ENCODE measurements around the gene GYS2.

Gene GYS2

DNA sequence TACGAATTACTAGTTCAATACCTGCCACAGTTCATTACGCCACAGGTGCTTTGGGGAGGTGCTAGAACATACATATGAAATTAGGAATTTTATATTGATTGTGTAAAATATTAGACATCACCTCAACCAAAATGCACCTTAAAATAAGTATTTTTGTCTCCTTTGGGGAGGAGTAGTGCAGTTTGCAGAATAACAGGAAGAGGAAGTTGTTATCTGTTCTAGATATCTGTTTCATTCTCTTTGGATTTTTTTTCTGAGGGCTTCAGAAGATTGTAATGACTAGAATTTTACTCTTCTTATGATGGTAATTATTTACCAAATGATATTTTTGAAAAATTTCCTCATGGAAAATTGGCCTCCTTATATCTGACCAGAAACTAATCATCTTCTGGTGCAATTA, 9.9 kb upstream of the GYS2 start:
- no peak for TF ChIP-seq PPARA (CRISPR knock-in tag; IDR thresholded peaks at IDR 0.05; ENCODE audit: borderline replicate concordance)
- ATAC-seq = no peak

GRCh38 chr12:21613931-21614330, 9.3 kb upstream of the GYS2 start:
- TF ChIP-seq RARB (CRISPR knock-in tag; IDR thresholded peaks at IDR 0.05) = no peak
- TF ChIP-seq OSR1 (CRISPR knock-in tag; IDR thresholded peaks at IDR 0.05) = no peak
- TF ChIP-seq, protein P1, sequence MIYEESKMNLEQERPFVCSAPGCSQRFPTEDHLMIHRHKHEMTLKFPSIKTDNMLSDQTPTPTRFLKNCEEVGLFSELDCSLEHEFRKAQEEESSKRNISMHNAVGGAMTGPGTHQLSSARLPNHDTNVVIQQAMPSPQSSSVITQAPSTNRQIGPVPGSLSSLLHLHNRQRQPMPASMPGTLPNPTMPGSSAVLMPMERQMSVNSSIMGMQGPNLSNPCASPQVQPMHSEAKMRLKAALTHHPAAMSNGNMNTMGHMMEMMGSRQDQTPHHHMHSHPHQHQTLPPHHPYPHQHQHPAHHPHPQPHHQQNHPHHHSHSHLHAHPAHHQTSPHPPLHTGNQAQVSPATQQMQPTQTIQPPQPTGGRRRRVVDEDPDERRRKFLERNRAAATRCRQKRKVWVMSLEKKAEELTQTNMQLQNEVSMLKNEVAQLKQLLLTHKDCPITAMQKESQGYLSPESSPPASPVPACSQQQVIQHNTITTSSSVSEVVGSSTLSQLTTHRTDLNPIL (CRISPR knock-in tag; IDR thresholded peaks at IDR 0.05; ENCODE audit: low read depth) = no peak
- TF ChIP-seq, protein P2, sequence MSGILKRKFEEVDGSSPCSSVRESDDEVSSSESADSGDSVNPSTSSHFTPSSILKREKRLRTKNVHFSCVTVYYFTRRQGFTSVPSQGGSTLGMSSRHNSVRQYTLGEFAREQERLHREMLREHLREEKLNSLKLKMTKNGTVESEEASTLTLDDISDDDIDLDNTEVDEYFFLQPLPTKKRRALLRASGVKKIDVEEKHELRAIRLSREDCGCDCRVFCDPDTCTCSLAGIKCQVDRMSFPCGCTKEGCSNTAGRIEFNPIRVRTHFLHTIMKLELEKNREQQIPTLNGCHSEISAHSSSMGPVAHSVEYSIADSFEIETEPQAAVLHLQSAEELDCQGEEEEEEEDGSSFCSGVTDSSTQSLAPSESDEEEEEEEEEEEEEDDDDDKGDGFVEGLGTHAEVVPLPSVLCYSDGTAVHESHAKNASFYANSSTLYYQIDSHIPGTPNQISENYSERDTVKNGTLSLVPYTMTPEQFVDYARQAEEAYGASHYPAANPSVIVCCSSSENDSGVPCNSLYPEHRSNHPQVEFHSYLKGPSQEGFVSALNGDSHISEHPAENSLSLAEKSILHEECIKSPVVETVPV (CRISPR knock-in tag; IDR thresholded peaks at IDR 0.05) = no peak
- no peak for TF ChIP-seq CSDC2 (CRISPR knock-in tag; IDR thresholded peaks at IDR 0.05)
- no peak for TF ChIP-seq ZFP30 (CRISPR knock-in tag; IDR thresholded peaks at IDR 0.05)
- no peak for TF ChIP-seq ZFP3 (CRISPR knock-in tag; IDR thresholded peaks at IDR 0.05)
- TF ChIP-seq ISL1 (CRISPR knock-in tag; IDR thresholded peaks at IDR 0.05) = no peak
- no peak for TF ChIP-seq ZC3H10 (CRISPR knock-in tag; IDR thresholded peaks at IDR 0.05)
- no peak for TF ChIP-seq ZNF70 (CRISPR knock-in tag; IDR thresholded peaks at IDR 0.05)
- TF ChIP-seq ARNTL (CRISPR knock-in tag; IDR thresholded peaks at IDR 0.05; ENCODE audit: borderline replicate concordance, low read depth) = no peak
- no peak for TF ChIP-seq TOX (CRISPR knock-in tag; IDR thresholded peaks at IDR 0.05; ENCODE audit: borderline replicate concordance)
- TF ChIP-seq GLIS3 (CRISPR knock-in tag; IDR thresholded peaks at IDR 0.05) = no peak
- TF ChIP-seq POU6F1 (CRISPR knock-in tag; IDR thresholded peaks at IDR 0.05; ENCODE audit: borderline replicate concordance, low read depth) = no peak
- no peak for TF ChIP-seq TCF4 (CRISPR knock-in tag; IDR thresholded peaks at IDR 0.05; ENCODE audit: borderline replicate concordance)
- no peak for TF ChIP-seq ESRRG (CRISPR knock-in tag; IDR thresholded peaks at IDR 0.05)
- no peak for TF ChIP-seq PPARA (CRISPR knock-in tag; IDR thresholded peaks at IDR 0.05; ENCODE audit: borderline replicate concordance)
- TF ChIP-seq, protein P3, sequence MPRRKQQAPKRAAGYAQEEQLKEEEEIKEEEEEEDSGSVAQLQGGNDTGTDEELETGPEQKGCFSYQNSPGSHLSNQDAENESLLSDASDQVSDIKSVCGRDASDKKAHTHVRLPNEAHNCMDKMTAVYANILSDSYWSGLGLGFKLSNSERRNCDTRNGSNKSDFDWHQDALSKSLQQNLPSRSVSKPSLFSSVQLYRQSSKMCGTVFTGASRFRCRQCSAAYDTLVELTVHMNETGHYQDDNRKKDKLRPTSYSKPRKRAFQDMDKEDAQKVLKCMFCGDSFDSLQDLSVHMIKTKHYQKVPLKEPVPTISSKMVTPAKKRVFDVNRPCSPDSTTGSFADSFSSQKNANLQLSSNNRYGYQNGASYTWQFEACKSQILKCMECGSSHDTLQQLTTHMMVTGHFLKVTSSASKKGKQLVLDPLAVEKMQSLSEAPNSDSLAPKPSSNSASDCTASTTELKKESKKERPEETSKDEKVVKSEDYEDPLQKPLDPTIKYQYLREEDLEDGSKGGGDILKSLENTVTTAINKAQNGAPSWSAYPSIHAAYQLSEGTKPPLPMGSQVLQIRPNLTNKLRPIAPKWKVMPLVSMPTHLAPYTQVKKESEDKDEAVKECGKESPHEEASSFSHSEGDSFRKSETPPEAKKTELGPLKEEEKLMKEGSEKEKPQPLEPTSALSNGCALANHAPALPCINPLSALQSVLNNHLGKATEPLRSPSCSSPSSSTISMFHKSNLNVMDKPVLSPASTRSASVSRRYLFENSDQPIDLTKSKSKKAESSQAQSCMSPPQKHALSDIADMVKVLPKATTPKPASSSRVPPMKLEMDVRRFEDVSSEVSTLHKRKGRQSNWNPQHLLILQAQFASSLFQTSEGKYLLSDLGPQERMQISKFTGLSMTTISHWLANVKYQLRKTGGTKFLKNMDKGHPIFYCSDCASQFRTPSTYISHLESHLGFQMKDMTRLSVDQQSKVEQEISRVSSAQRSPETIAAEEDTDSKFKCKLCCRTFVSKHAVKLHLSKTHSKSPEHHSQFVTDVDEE (CRISPR knock-in tag; IDR thresholded peaks at IDR 0.05) = no peak
- no peak for TF ChIP-seq PATZ1 (CRISPR knock-in tag; IDR thresholded peaks at IDR 0.05; ENCODE audit: borderline replicate concordance)
- no peak for TF ChIP-seq ZNF565 (CRISPR knock-in tag; conservative IDR thresholded peaks at IDR 0.05; ENCODE audit: low read depth)
- no peak for ATAC-seq

GRCh38 chr12:21608196-21608595, 3.5 kb upstream of the GYS2 start:
- ATAC-seq = no peak

More at GRCh38 chr12:21608196-21608595, 3.5 kb upstream of the GYS2 start:
- no peak for TF ChIP-seq ZNF70 (CRISPR knock-in tag; IDR thresholded peaks at IDR 0.05)
- no peak for TF ChIP-seq PATZ1 (CRISPR knock-in tag; IDR thresholded peaks at IDR 0.05; ENCODE audit: borderline replicate concordance)
- TF ChIP-seq ISL1 (CRISPR knock-in tag; IDR thresholded peaks at IDR 0.05) = no peak
- no peak for TF ChIP-seq GLIS3 (CRISPR knock-in tag; IDR thresholded peaks at IDR 0.05)
- TF ChIP-seq POU6F1 (CRISPR knock-in tag; IDR thresholded peaks at IDR 0.05; ENCODE audit: borderline replicate concordance, low read depth) = no peak
- no peak for TF ChIP-seq TCF4 (CRISPR knock-in tag; IDR thresholded peaks at IDR 0.05; ENCODE audit: borderline replicate concordance)
- no peak for TF ChIP-seq CSDC2 (CRISPR knock-in tag; IDR thresholded peaks at IDR 0.05)
- no peak for TF ChIP-seq OSR1 (CRISPR knock-in tag; IDR thresholded peaks at IDR 0.05)

All from SK-N-SH treated with all-trans-retinoic acid at 6 μM for 48 hours (cell line).